GM18858 (cell line): Measurements from ENCODE around the gene DAB1.

Experiments used
- ATAC-seq: cut with Tn5 transposase; IDR thresholded peaks from one replicate; pipeline ENCODE4 v1.9.1; 2021; ENCODE audit not compliant: unreplicated experiment

Gene DAB1

GRCh38 chr1:56992318-56993125 is 431.3 kb downstream of the DAB1 start:
- no peak for ATAC-seq

GRCh38 chr1:56991576-56991975 is 432.3 kb downstream of the DAB1 start:
- no peak for ATAC-seq

- ATAC-seq = no peak
These were observed 437.5 kb downstream of the DAB1 start for GRCh38 chr1:56986397-56986796.

- ATAC-seq = no peak
These were observed 438.0 kb downstream of the DAB1 start for GRCh38 chr1:56985857-56986256.

- ATAC-seq = no peak
These were observed 440.4 kb downstream of the DAB1 start for GRCh38 chr1:56983484-56983883.

GRCh38 chr1:56979986-56980755 is 443.7 kb downstream of the DAB1 start:
- ATAC-seq = no peak

GRCh38 chr1:56978819-56979218 is 445.0 kb downstream of the DAB1 start:
- ATAC-seq = no peak

- no peak for ATAC-seq
These were observed 445.9 kb downstream of the DAB1 start for GRCh38 chr1:56977910-56978309.

GRCh38 chr1:56975446-56975845 is 448.4 kb downstream of the DAB1 start:
- no peak for ATAC-seq

GRCh38 chr1:56973923-56974742 is 449.7 kb downstream of the DAB1 start:
- ATAC-seq = no peak

GRCh38 chr1:56972976-56973375 is 450.9 kb downstream of the DAB1 start:
- ATAC-seq = no peak

GRCh38 chr1:56970280-56970679 is 453.6 kb downstream of the DAB1 start:
- no peak for ATAC-seq

GRCh38 chr1:56968878-56969495 is 454.9 kb downstream of the DAB1 start:
- ATAC-seq = no peak

GRCh38 chr1:56967900-56968832 is 455.7 kb downstream of the DAB1 start:
- ATAC-seq = no peak

GRCh38 chr1:56967355-56967754 is 456.5 kb downstream of the DAB1 start:
- ATAC-seq = no peak

GRCh38 chr1:56966698-56966999 is 457.2 kb downstream of the DAB1 start:
- ATAC-seq = no peak

GRCh38 chr1:56965916-56966697 is 457.8 kb downstream of the DAB1 start, which contains the start of gene C8B:
Gene C8B (minus strand): TSS chr1:56966015. CDS start chr1:56965948, 67 bp downstream.
- no peak for ATAC-seq

- no peak for ATAC-seq
These were observed 458.7 kb downstream of the DAB1 start for GRCh38 chr1:56965191-56965590.

- no peak for ATAC-seq
These were observed 459.4 kb downstream of the DAB1 start for GRCh38 chr1:56964349-56965017.
